ENCODE measurements around the gene LTK. TPM values are rescaled to one million over a fixed set of nuclear protein-coding genes. Genes with fewer than 3 reads are reported as not detected.

The LTK gene
- polyA plus RNA-seq, 3 donors = 0.12 TPM; not detected in 2

GRCh38 chr15:41546851-41547786 lies 33.5 kb upstream of the LTK start:
- Histone ChIP-seq H3K4me3 (replicated peaks in 1 of 3; ENCODE audit: low read depth in 2 of 3, low read length in 3 of 3) (no peak overlapping the region), H3K27me3 (ENCODE audit: control insufficient read depth in 2 of 2, insufficient read depth in 2 of 2, low read length in 2 of 2) (no peaks in the 10 kb centered on the region), H3K4me1 (ENCODE audit: control insufficient read depth in 1 of 2, insufficient read depth in 2 of 2, low read length in 2 of 2) (peaks cover 8 to 14% of the 10 kb centered on the region in 2 donors), H3K79me2 (ENCODE audit: insufficient read depth, low read length) (peaks cover 14% of the 10 kb centered on the region), H3K4me2 (replicated peaks; ENCODE audit: extremely low read depth, low read length, poor library complexity, severe bottlenecking) (no peak overlapping the region), H4K20me1 (ENCODE audit: insufficient read depth, low read length) (no peaks in the 10 kb centered on the region), H3K36me3 (replicated peaks in 1 of 2; ENCODE audit: control insufficient read depth in 1 of 2, insufficient read depth in 2 of 2, low read length in 2 of 2) (no peaks in the 10 kb centered on the region), H2AFZ (ENCODE audit: insufficient read depth, low read depth, low read length, poor library complexity, severe bottlenecking) (no peak overlapping the region), H3K27ac (ENCODE audit: low read depth in 1 of 2, low read length in 2 of 2) (no peak overlapping the region), H3K9me3 (replicated peaks in 1 of 2; ENCODE audit: control insufficient read depth in 1 of 2, insufficient read depth in 1 of 2, low read length in 2 of 2) (no peaks in the 10 kb centered on the region), H3K9ac (ENCODE audit: insufficient read depth, low read length, poor library complexity, severe bottlenecking) (no peak overlapping the region)
- Mint-ChIP-seq H3K4me3 (no peak overlapping the region), H3K9me3 (peaks cover 0 to 2% (median 0%) of the 10 kb centered on the region in 7 donors), H3K27ac (no peak overlapping the region), H3K36me3 (no peaks in the 10 kb centered on the region), H3K4me1 (peaks cover 7% of the 10 kb centered on the region), H3K27me3 (ENCODE audit: low read depth in 3 of 3) (peaks cover 4 to 15% (median 5%) of the 10 kb centered on the region in 3 donors)
- no peak for TF ChIP-seq CTCF (IDR thresholded peaks at IDR 0.05)
- intact Hi-C loops (cut with micrococcal nuclease) = no loop called here
- DNase-seq = peak in 1 of 3 donors; percentile 43
- WGBS (ENCODE audit: insufficient coverage) = 99% methylated on average over 8 of the region's 13 CpGs

GRCh38 chr15:41545218-41545617 lies 31.6 kb upstream of the LTK start:
- H3K27ac Mint-ChIP-seq = peak overlapping the region in 1 of 7 donors; percentile 2
- H3K79me2 ChIP-seq (ENCODE audit: insufficient read depth, low read length) = peaks cover 16% of the 10 kb centered on the region
- no peaks in the 10 kb centered on the region for H3K27me3 ChIP-seq (ENCODE audit: control insufficient read depth in 2 of 2, insufficient read depth in 2 of 2, low read length in 2 of 2)
- H3K4me3 ChIP-seq (replicated peaks in 1 of 3; ENCODE audit: low read depth in 2 of 3, low read length in 3 of 3) = no peak overlapping the region
- H3K36me3 Mint-ChIP-seq = peaks cover 3 to 5% of the 10 kb centered on the region in 2 donors
- no peak overlapping the region for H3K9ac ChIP-seq (ENCODE audit: insufficient read depth, low read length, poor library complexity, severe bottlenecking)
- peak overlapping the region; percentile 99 for H2AFZ ChIP-seq (ENCODE audit: insufficient read depth, low read depth, low read length, poor library complexity, severe bottlenecking)
- H3K36me3 ChIP-seq (replicated peaks in 1 of 2; ENCODE audit: control insufficient read depth in 1 of 2, insufficient read depth in 2 of 2, low read length in 2 of 2) = no peaks in the 10 kb centered on the region
- H3K27me3 Mint-ChIP-seq (ENCODE audit: low read depth in 3 of 3) = peaks cover 2 to 15% (median 5%) of the 10 kb centered on the region in 3 donors
- H3K9me3 Mint-ChIP-seq = peaks cover 0 to 2% (median 0%) of the 10 kb centered on the region in 7 donors
- WGBS (ENCODE audit: insufficient coverage) = 92% methylated on average over 2 of the region's 3 CpGs
- H3K4me1 Mint-ChIP-seq = peaks cover 7% of the 10 kb centered on the region
- no peaks in the 10 kb centered on the region for H4K20me1 ChIP-seq (ENCODE audit: insufficient read depth, low read length)
- H3K9me3 ChIP-seq (replicated peaks in 1 of 2; ENCODE audit: control insufficient read depth in 1 of 2, insufficient read depth in 1 of 2, low read length in 2 of 2) = no peaks in the 10 kb centered on the region
- no peak overlapping the region for H3K27ac ChIP-seq (ENCODE audit: low read depth in 1 of 2, low read length in 2 of 2)
- no peak overlapping the region for H3K4me2 ChIP-seq (replicated peaks; ENCODE audit: extremely low read depth, low read length, poor library complexity, severe bottlenecking)
- DNase-seq = no peak
- TF ChIP-seq CTCF (IDR thresholded peaks at IDR 0.05) = no peak
- intact Hi-C loops (cut with micrococcal nuclease) = no loop called here
- H3K4me3 Mint-ChIP-seq = peak overlapping the region; percentile 96 to 98
- H3K4me1 ChIP-seq (ENCODE audit: control insufficient read depth in 1 of 2, insufficient read depth in 2 of 2, low read length in 2 of 2) = peaks cover 8 to 14% of the 10 kb centered on the region in 2 donors

All from CD14-positive monocyte (primary cell).